Endothelial cell of umbilical vein (primary cell): Measurements from ENCODE around the gene MYLIP. TPM values are rescaled to one million over a fixed set of nuclear protein-coding genes. Genes with fewer than 3 reads are reported as not detected.
A peak's percentile ranks its signal among the peaks of the same experiment; 100 is the strongest.

ENCODE experiments used
- BruUV-seq: library from RNA; stranded (reverse); fragments of 400-500 nt; replicated peaks from 2 replicates; lab custom pipeline; 2021; lab: Mats Ljungman, UMichigan
- CTCF ChIA-PET: fragments of 300-600, 350-600 bp; sonication (Branson Sonifier 250); formaldehyde crosslinking; loops from one replicate; lab custom pipeline; 2021; ENCODE audit warnings: antibody characterized with exemption, inconsistent platforms; lab: Charles Lee
- POLR2A ChIA-PET: fragments of 300-600, 350-600 bp; sonication (Branson Sonifier 250); formaldehyde crosslinking; loops from one replicate; lab custom pipeline; 2021; ENCODE audit warnings: antibody characterized with exemption, inconsistent platforms; lab: Charles Lee
- DNase-seq: peaks from one replicate; pipeline ENCODE4 v3.0.0-alpha.2; 2011; ENCODE audit warnings: low read depth, low spot score
- FAIRE-seq: peaks from 2 replicates; lab custom pipeline; 2011; peaks lifted over from hg19 to GRCh38; lab: Jason Lieb, UNC
- H2AFZ ChIP-seq: 2 replicates; pipeline ENCODE4 v1.6.0; 2012; ENCODE audit warnings: low read depth, low read length, control low read depth, inconsistent platforms
- H3K27ac ChIP-seq: 2 replicates; pipeline ENCODE4 v1.5.1; 2011; ENCODE audit warnings: low read depth, mild to moderate bottlenecking, control low read depth, low read length, moderate library complexity; ENCODE audit not compliant: insufficient read depth
- H3K27me3 ChIP-seq, 2 experiments: 2 replicates each; pipeline versions ENCODE4 v1.6.0 to v1.6.1; 2011; ENCODE audit warnings: low read length in 2 of 2, mixed read lengths in 1 of 2; ENCODE audit not compliant: control insufficient read depth in 2 of 2, insufficient read depth in 2 of 2
- H3K36me3 ChIP-seq, 2 experiments: 2 replicates in 1 of 2; 3 replicates in 1 of 2; pipeline ENCODE4 v1.5.1; 2011; ENCODE audit warnings: low read length in 2 of 2, mild to moderate bottlenecking in 1 of 2, moderate library complexity in 1 of 2; ENCODE audit not compliant: control insufficient read depth in 2 of 2, insufficient read depth in 2 of 2; ENCODE audit errors: extremely low read depth in 1 of 2
- H3K4me1 ChIP-seq: 3 replicates; pipeline ENCODE4 v1.5.1; 2011; ENCODE audit warnings: mild to moderate bottlenecking, low read length; ENCODE audit not compliant: control insufficient read depth, insufficient read depth; ENCODE audit errors: extremely low read depth
- H3K4me2 ChIP-seq: 2 replicates; pipeline ENCODE4 v1.6.1; 2011; ENCODE audit warnings: low read length, control low read depth, mixed read lengths; ENCODE audit not compliant: insufficient read depth
- H3K4me3 ChIP-seq, 3 experiments: fragments of 200-600 bp in 1 of 3; sonication (generic), shearing (Covaris generic) in 1 of 3; replicated peaks in 1 of 3; 2 replicates each; pipeline ENCODE4 v1.5.1; 2011 to 2016; ENCODE audit warnings: control low read depth in 3 of 3, low read length in 3 of 3, mild to moderate bottlenecking in 2 of 3, inconsistent platforms in 1 of 3, low read depth in 1 of 3, moderate library complexity in 1 of 3; ENCODE audit not compliant: insufficient read depth in 1 of 3
- H3K79me2 ChIP-seq: 2 replicates; pipeline ENCODE4 v1.6.0; 2012; ENCODE audit warnings: low read length, inconsistent platforms; ENCODE audit not compliant: control insufficient read depth, insufficient read depth
- H3K9ac ChIP-seq: replicated peaks from 2 replicates; pipeline ENCODE3; 2011; ENCODE audit warnings: low read length, control low read depth; ENCODE audit not compliant: insufficient read depth; ENCODE audit errors: extremely low read depth
- H3K9me1 ChIP-seq: replicated peaks from 3 replicates; pipeline ENCODE4 v1.6.0; 2011; ENCODE audit warnings: mild to moderate bottlenecking, low read length; ENCODE audit not compliant: control insufficient read depth, insufficient read depth; ENCODE audit errors: extremely low read depth
- H3K9me3 ChIP-seq: replicated peaks from 2 replicates; pipeline ENCODE4 v1.5.1; 2012; ENCODE audit warnings: low read length, inconsistent platforms; ENCODE audit not compliant: control insufficient read depth, insufficient read depth
- H4K20me1 ChIP-seq: replicated peaks from 2 replicates; pipeline ENCODE3; 2011; ENCODE audit warnings: mild to moderate bottlenecking, low read length; ENCODE audit not compliant: control insufficient read depth, insufficient read depth; ENCODE audit errors: extremely low read depth
- CTCF ChIP-seq, 2 donors: IDR thresholded peaks; 1 replicate in 1 of 2; 2 replicates in 1 of 2; pipeline ENCODE4 v1.5.1; 2011; ENCODE audit warnings: low read length in 2 of 2, mild to moderate bottlenecking in 2 of 2, moderate library complexity in 2 of 2, control low read depth in 1 of 2, inconsistent platforms in 1 of 2, low read depth in 1 of 2; ENCODE audit not compliant: insufficient read depth in 1 of 2; ENCODE audit errors: extremely low read depth in 1 of 2
- JUN ChIP-seq: IDR thresholded peaks from 2 replicates; pipeline ENCODE4 v1.6.1; 2011; ENCODE audit warnings: borderline replicate concordance, low read depth; ENCODE audit not compliant: insufficient read length, insufficient read depth
- MYC ChIP-seq: IDR thresholded peaks from one replicate; pipeline ENCODE4 v1.6.1; 2011; ENCODE audit warnings: mild to moderate bottlenecking, low read depth, low read length
- POLR2A ChIP-seq: IDR thresholded peaks from 2 replicates; pipeline ENCODE4 v1.6.1; 2012; ENCODE audit warnings: low read depth, mild to moderate bottlenecking, control low read depth, low read length
- POLR2AphosphoS5 ChIP-seq: IDR thresholded peaks from 2 replicates; pipeline ENCODE4 v1.6.1; 2012; ENCODE audit warnings: low read depth, mild to moderate bottlenecking, control low read depth, low read length, moderate library complexity; ENCODE audit not compliant: insufficient read depth
- dilution Hi-C: fragments of 300-500 bp; cut with MboI; formaldehyde crosslinking; loops from one replicate; pipeline ENCODE4 v1.15.0; 2019; ENCODE audit warnings: low sequenced_read_pairs; ENCODE audit not compliant: extremely low pct_ligation_motif_present
- intact Hi-C: fragments of 100-400 bp; cut with micrococcal nuclease; formaldehyde crosslinking; loops from one replicate; pipeline ENCODE4 v1.10.0; 2022
- polyA plus RNA-seq, 4 experiments: library from polyadenylated mRNA; depleted of rRNA in 3 of 4; stranded (reverse) in 3 of 4; unstranded in 1 of 4; fragments of >200 nt; gene quantifications; 2 replicates each; pipeline versions ENCODE4 v1.2.1 to v1.2.3, GENCODE V29; 2011 to 2012; ENCODE audit warnings: missing spikeins in 1 of 4
- total RNA-seq: library from RNA; stranded (reverse); gene quantifications from 2 replicates; pipeline ENCODE4 v1.2.3, GENCODE V29; 2021

MYLIP gene
- total and polyA plus RNA-seq, 2 donors (not counting 3 experiments of a cell fraction or from before 2014, with no cell fraction given), result 16.9 to 19.2 TPM

- Histone ChIP-seq H3K27me3 (peaks cover 14% of the 10 kb centered on the region in 2 experiments), H3K9ac (no peak overlapping the region), H3K79me2 (no peaks in the 10 kb centered on the region), H3K4me2 (no peak overlapping the region), H3K4me1 (no peaks in the 10 kb centered on the region), H2AFZ (peak overlapping the region; percentile 14), H4K20me1 (no peaks in the 10 kb centered on the region), H3K9me3 (no peaks in the 10 kb centered on the region), H3K27ac (no peak overlapping the region), H3K4me3 (no peak overlapping the region), H3K36me3 (no peaks in the 10 kb centered on the region), H3K9me1 (no peaks in the 10 kb centered on the region)
- CTCF ChIA-PET, result interaction anchor here (0.6 to 7.7 kb wide), 70 partner anchors 8 to 689 kb away, joined by 3 to 287 read pairs (median 5); partner anchors contain the start of genes DTNBP1 and MYLIP
- no TSS peak for BruUV-seq
- FAIRE-seq, result peak; percentile 91
- no peak for TF ChIP-seq MYC
- no peak for TF ChIP-seq POLR2A
- peak; percentile 43 to 46 for TF ChIP-seq CTCF (IDR thresholded peaks at IDR 0.05; ENCODE audit: extremely low read depth in 1 of 2, insufficient read depth in 1 of 2, low read depth in 1 of 2, low read length in 2 of 2)
- no peak for TF ChIP-seq JUN
- TF ChIP-seq POLR2AphosphoS5, result no peak
- POLR2A ChIA-PET, result interaction anchor here (0.9 to 1.8 kb wide), 3 partner anchors 53 to 492 kb away, joined by 3 to 5 read pairs (median 4); partner anchors contain the start of gene MYLIP
- intact Hi-C loops (loop anchor here (1.0 to 10.0 kb wide), 5 partner anchors 23 to 492 kb away; partner anchors contain the start of gene MYLIP), dilution Hi-C loops (no loop called here)
- peak; percentile 65 for DNase-seq
These were observed 54.3 kb downstream of the MYLIP start for GRCh38 chr6:16183187-16183664.
